Parathyroid adenoma (tissue), 2 donors: ENCODE data around the gene ADGRL3.

Source experiments
- H2AFZ ChIP-seq: fragments of 300-600 bp; sonication (generic); one replicate; pipeline ENCODE4 v1.7.0; 2017; ENCODE audit warnings: antibody characterized with exemption, mild to moderate bottlenecking
- H3K27ac ChIP-seq: fragments of 300-600 bp; sonication (generic); one replicate; pipeline ENCODE4 v1.7.0; 2017
- H3K27me3 ChIP-seq: fragments of 300-600 bp; sonication (generic); one replicate; pipeline ENCODE4 v1.7.0; 2017; ENCODE audit warnings: low read length; ENCODE audit not compliant: control insufficient read depth, insufficient read depth
- H3K36me3 ChIP-seq: fragments of 300-600 bp; sonication (generic); one replicate; pipeline ENCODE4 v1.7.0; 2017; ENCODE audit warnings: low read length; ENCODE audit not compliant: control insufficient read depth, insufficient read depth
- H3K4me1 ChIP-seq: fragments of 300-600 bp; sonication (generic); one replicate; pipeline ENCODE4 v1.7.0; 2017; ENCODE audit warnings: control low read depth
- H3K4me2 ChIP-seq: fragments of 300-600 bp; sonication (generic); one replicate; pipeline ENCODE4 v1.7.0; 2017; ENCODE audit warnings: low read length
- H3K4me3 ChIP-seq: fragments of 300-600 bp; sonication (generic); one replicate; pipeline ENCODE4 v1.7.0; 2017; ENCODE audit warnings: low read depth, low read length
- H3K79me2 ChIP-seq: fragments of 300-600 bp; sonication (generic); one replicate; pipeline ENCODE4 v1.7.0; 2017; ENCODE audit warnings: control low read depth
- H3K9ac ChIP-seq: fragments of 300-600 bp; sonication (generic); one replicate; pipeline ENCODE4 v1.7.0; 2017; ENCODE audit warnings: mild to moderate bottlenecking
- H3K9me3 ChIP-seq: fragments of 300-600 bp; sonication (generic); one replicate; pipeline ENCODE4 v1.7.0; 2017; ENCODE audit warnings: low read length; ENCODE audit not compliant: control insufficient read depth
- CTCF ChIP-seq: fragments of 300-600 bp; sonication (generic); IDR thresholded peaks from one replicate; pipeline ENCODE4 v1.7.0; 2017; ENCODE audit warnings: antibody characterized with exemption, mild to moderate bottlenecking
- donor health status: primary hyperparathyroidism.

ADGRL3 gene

GRCh38 chr4:61864286-61864685 is 664.2 kb downstream of the ADGRL3 start:
- H3K9ac ChIP-seq, result no peak overlapping the region
- H3K4me1 ChIP-seq, result no peaks in the 10 kb centered on the region
- H3K4me3 ChIP-seq, result no peak overlapping the region
- H3K36me3 ChIP-seq, result no peaks in the 10 kb centered on the region
- no peak overlapping the region for H3K27ac ChIP-seq
- H3K27me3 ChIP-seq, result no peaks in the 10 kb centered on the region
- no peak for TF ChIP-seq CTCF
- H3K79me2 ChIP-seq, result no peaks in the 10 kb centered on the region
- H3K4me2 ChIP-seq, result no peak overlapping the region
- no peak overlapping the region for H2AFZ ChIP-seq
- H3K9me3 ChIP-seq, result no peaks in the 10 kb centered on the region

- Histone ChIP-seq H3K79me2 (no peaks in the 10 kb centered on the region), H3K9me3 (no peaks in the 10 kb centered on the region), H3K4me2 (no peak overlapping the region), H3K27me3 (no peaks in the 10 kb centered on the region), H2AFZ (no peak overlapping the region), H3K9ac (no peak overlapping the region), H3K4me3 (no peak overlapping the region), H3K36me3 (no peaks in the 10 kb centered on the region), H3K27ac (no peak overlapping the region), H3K4me1 (no peaks in the 10 kb centered on the region)
- TF ChIP-seq CTCF, result no peak
Measured at GRCh38 chr4:61866378-61867030, 666.4 kb downstream of the ADGRL3 start.

DNA sequence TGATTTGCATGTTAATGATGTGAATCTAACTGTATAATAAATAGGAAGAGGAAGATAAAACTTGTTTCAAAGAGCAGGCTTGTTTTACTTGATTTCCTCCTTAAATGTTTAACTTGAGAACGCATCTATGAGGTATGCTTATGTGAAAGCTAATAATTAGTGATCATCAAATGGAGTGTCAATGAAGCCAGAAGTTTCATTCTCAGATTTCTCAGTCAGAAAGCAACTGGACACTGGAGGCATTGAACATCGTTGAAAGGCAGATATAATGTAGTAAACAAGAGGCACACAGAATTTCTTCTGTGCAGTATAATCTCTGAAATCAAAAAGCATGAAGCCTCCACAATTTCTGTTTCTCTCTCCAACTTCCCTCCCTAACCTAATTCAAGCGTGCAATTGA is 672.9 kb downstream of the ADGRL3 start:
- H3K4me2 ChIP-seq, result no peak overlapping the region
- no peak overlapping the region for H3K9ac ChIP-seq
- no peaks in the 10 kb centered on the region for H3K79me2 ChIP-seq
- no peaks in the 10 kb centered on the region for H3K9me3 ChIP-seq
- H2AFZ ChIP-seq, result no peak overlapping the region
- no peaks in the 10 kb centered on the region for H3K4me1 ChIP-seq
- TF ChIP-seq CTCF, result no peak
- no peaks in the 10 kb centered on the region for H3K36me3 ChIP-seq
- H3K27me3 ChIP-seq, result no peaks in the 10 kb centered on the region
- no peak overlapping the region for H3K4me3 ChIP-seq
- H3K27ac ChIP-seq, result no peak overlapping the region

GRCh38 chr4:61877266-61877665 is 677.1 kb downstream of the ADGRL3 start:
- no peaks in the 10 kb centered on the region for H3K36me3 ChIP-seq
- H3K9ac ChIP-seq, result no peak overlapping the region
- no peaks in the 10 kb centered on the region for H3K4me1 ChIP-seq
- H3K4me2 ChIP-seq, result no peak overlapping the region
- H3K79me2 ChIP-seq, result no peaks in the 10 kb centered on the region
- no peak overlapping the region for H3K27ac ChIP-seq
- H3K4me3 ChIP-seq, result no peak overlapping the region
- TF ChIP-seq CTCF, result no peak
- H3K9me3 ChIP-seq, result no peaks in the 10 kb centered on the region
- no peak overlapping the region for H2AFZ ChIP-seq
- no peaks in the 10 kb centered on the region for H3K27me3 ChIP-seq

DNA sequence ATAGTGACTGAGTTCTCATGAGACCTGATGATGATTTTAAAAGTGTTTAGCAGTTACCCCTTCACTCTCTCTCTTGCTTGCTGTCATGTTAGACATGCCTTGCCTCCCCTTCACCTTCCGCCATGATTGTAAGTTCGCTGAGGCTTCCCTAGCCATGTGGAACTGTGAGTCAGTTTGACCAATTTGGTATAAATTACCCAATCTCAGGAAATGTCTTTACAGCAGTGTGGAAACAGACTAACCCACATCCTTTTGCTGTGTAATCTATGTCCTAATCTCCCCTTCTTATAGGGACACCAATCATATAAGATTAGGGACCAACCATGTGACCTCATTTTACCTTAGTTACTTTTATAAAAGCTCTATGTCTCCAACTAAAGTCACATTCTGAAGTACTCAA is 677.8 kb downstream of the ADGRL3 start:
- Histone ChIP-seq H3K9ac (no peak overlapping the region), H3K9me3 (no peaks in the 10 kb centered on the region), H3K4me1 (no peaks in the 10 kb centered on the region), H2AFZ (no peak overlapping the region), H3K36me3 (no peaks in the 10 kb centered on the region), H3K4me3 (no peak overlapping the region), H3K79me2 (no peaks in the 10 kb centered on the region), H3K27me3 (no peaks in the 10 kb centered on the region), H3K4me2 (no peak overlapping the region), H3K27ac (no peak overlapping the region)
- TF ChIP-seq CTCF, result no peak
